Measurements from ENCODE around the gene CITED1. TPM values are rescaled to one million over a fixed set of nuclear protein-coding genes. Genes with fewer than 3 reads are reported as not detected.
"Not testable (repeated sequence)": the region's sequence is repeated elsewhere in the genome, so short reads cannot be mapped to it uniquely, and the experiment has no call there.

The CITED1 gene
- total and polyA plus RNA-seq, 5 donors, result 0.36 to 0.74 TPM; not detected in 3

DNA sequence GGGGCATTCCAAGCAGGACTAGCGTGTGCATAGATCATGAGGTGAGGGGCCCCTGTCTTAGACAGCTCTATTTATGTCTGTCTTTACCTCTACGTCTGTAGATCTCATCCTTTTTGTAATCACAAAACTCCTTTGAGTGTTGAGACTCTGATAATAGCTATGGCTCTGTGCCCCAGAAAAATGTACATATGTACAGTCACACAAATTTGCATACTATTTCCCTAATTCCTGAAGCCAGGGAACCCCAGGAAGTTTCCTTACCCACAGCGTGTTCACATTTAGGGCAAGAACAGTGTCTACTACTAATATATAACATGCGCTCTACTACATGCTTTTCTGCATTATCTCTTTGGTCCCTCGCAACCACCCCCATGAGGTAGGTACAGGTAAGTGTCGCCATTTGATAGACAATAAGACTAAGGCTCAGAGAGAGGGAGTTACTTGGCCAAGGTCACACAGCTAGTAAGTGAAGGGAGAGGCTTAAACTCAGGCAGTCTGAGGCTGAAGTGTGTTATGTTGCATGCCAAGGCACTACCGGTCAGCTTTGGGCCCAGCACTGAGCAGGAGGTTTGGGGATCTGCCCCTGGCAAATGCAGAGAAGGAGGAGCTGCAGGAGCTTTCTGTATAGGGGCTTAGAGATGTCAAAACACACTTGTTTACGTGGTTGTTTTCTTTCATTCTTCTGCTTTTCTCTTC is 21.0 kb upstream of the CITED1 start:
- WGBS, result 87% methylated on average over 8 of the region's 8 CpGs
- no peak overlapping the region for H3K27ac ChIP-seq (ENCODE audit: low read length)
- no peak for DNase-seq
- H3K4me3 ChIP-seq (ENCODE audit: low read length), result no peak overlapping the region
- no peaks in the 10 kb centered on the region for H3K27me3 ChIP-seq (ENCODE audit: control insufficient read depth, insufficient read depth)
- intact Hi-C loops (cut with DNase I), result no loop called here
- no peak for ATAC-seq
- H3K9me3 ChIP-seq (ENCODE audit: control insufficient read depth, low read length), result no peaks in the 10 kb centered on the region
- no peaks in the 10 kb centered on the region for H3K4me1 ChIP-seq (ENCODE audit: control insufficient read depth, insufficient read depth, low read length)

DNA sequence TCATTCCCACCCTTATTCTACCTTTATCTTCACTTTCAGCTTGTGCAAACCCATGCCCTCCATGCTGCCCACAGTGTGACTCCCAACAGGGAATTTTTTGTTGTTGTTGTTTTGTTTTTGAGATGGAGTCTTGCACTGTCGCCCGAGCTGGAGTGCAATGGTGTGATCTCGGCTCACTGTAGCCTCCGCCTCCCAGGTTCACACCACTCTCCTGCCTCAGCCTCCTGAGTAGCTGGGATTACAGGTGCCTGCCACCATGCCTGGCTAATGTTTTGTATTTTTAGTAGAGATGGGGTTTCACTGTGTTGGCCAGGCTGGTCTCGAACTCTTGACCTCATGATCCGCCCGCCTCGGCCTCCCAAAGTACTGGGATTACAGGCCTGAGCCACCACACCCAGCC is 13.9 kb upstream of the CITED1 start:
- H3K4me1 ChIP-seq (ENCODE audit: control insufficient read depth, insufficient read depth, low read length); H3K27ac ChIP-seq (ENCODE audit: low read length); H3K4me3 ChIP-seq (ENCODE audit: low read length); intact Hi-C loops (cut with DNase I); ATAC-seq; H3K27me3 ChIP-seq (ENCODE audit: control insufficient read depth, insufficient read depth); DNase-seq; H3K9me3 ChIP-seq (ENCODE audit: control insufficient read depth, low read length): not testable (repeated sequence)
- 96% methylated on average over 8 of the region's 8 CpGs for WGBS

DNA sequence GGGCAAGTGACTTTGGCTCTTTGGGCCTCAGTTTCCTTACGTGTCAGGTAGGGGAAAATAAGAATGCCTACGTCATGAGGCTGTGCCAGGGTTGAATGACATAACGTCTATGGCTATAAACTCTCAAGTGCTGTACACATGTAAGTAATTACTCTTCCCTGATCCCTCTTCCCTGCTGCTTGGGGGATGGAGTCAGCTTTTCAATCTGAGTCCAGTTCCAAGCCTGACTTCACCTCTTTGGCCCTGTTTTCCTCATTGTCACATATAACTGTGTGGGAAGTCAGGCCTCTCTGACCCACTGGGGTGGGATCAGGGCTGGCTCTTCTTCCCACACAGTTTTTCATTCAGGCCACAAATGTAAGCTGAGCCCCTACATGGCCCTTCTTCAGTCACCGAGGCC is 11.4 kb upstream of the CITED1 start:
- Histone ChIP-seq H3K27me3 (ENCODE audit: control insufficient read depth, insufficient read depth) (no peaks in the 10 kb centered on the region), H3K4me3 (ENCODE audit: low read length) (no peak overlapping the region), H3K4me1 (ENCODE audit: control insufficient read depth, insufficient read depth, low read length) (no peaks in the 10 kb centered on the region), H3K27ac (ENCODE audit: low read length) (no peak overlapping the region), H3K9me3 (ENCODE audit: control insufficient read depth, low read length) (no peaks in the 10 kb centered on the region)
- 80% methylated on average over 4 of the region's 4 CpGs for WGBS
- intact Hi-C loops (cut with DNase I), result no loop called here
- DNase-seq (no peak), ATAC-seq (no peak)

DNA sequence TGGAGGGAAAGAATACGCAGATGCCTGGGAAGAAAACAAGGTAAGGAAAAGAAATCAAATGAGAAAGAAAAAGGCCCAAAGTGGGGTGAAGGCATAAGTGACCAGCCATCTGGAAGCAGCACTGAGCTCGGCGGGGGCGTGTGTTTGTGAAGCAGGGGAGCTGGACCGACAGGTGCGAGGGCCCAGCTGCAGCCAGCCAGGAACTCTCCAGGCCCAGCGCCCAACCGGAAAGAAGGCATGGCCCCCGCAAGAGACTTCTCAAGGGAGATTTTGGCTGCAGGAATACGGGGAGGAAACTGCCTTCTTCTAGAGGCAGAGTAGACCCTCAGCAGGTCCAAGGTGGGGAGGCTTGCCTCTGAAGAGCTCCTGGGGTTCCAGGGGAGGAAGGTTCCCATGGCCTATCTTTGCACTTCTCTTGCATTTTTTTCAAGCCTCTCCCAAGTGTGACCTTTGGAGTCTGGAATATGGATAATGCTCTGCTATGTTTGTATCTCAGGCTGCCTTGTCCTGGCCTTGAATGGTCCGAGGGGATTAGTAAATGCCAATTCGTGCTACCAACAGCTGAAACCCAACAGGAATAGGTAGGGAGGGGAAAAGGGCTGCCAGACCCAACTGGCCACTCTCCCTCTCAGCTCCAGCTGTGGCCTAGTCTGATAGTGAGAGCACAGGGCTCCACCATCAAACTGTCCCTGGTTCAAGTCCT is 10.8 kb upstream of the CITED1 start:
- intact Hi-C loops (cut with DNase I), result no loop called here
- no peak overlapping the region for H3K4me3 ChIP-seq (ENCODE audit: low read length)
- no peaks in the 10 kb centered on the region for H3K4me1 ChIP-seq (ENCODE audit: control insufficient read depth, insufficient read depth, low read length)
- H3K9me3 ChIP-seq (ENCODE audit: control insufficient read depth, low read length), result no peaks in the 10 kb centered on the region
- 59% methylated on average over 12 of the region's 12 CpGs for WGBS
- no peak for DNase-seq
- no peak for ATAC-seq
- no peaks in the 10 kb centered on the region for H3K27me3 ChIP-seq (ENCODE audit: control insufficient read depth, insufficient read depth)
- no peak overlapping the region for H3K27ac ChIP-seq (ENCODE audit: low read length)

DNA sequence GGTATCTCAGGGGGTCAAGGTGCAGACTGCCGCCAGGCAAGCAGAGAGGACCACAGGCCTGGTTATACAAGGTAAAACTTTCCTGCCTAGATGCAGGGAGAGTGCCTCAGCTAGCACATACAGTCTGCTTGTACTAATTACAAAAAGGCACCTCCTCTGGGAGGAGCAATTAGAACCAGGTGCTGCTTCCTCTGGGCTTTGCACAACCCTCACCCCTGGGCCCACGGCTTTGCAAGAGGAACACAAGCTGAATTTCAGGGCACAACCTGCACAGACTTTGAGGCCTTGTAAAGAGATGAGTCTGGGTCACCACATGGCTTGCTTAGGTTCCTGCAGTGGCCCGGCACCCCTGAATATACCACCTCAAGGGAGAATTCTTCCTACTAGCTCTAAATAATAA is 9.2 kb upstream of the CITED1 start:
- Histone ChIP-seq H3K27me3 (ENCODE audit: control insufficient read depth, insufficient read depth) (no peaks in the 10 kb centered on the region), H3K4me1 (ENCODE audit: control insufficient read depth, insufficient read depth, low read length) (no peaks in the 10 kb centered on the region), H3K27ac (ENCODE audit: low read length) (no peak overlapping the region), H3K9me3 (ENCODE audit: control insufficient read depth, low read length) (no peaks in the 10 kb centered on the region), H3K4me3 (ENCODE audit: low read length) (no peak overlapping the region)
- DNase-seq, result no peak
- no peak for ATAC-seq
- WGBS, result 92% methylated on average over 3 of the region's 3 CpGs
- intact Hi-C loops (cut with DNase I), result no loop called here

DNA sequence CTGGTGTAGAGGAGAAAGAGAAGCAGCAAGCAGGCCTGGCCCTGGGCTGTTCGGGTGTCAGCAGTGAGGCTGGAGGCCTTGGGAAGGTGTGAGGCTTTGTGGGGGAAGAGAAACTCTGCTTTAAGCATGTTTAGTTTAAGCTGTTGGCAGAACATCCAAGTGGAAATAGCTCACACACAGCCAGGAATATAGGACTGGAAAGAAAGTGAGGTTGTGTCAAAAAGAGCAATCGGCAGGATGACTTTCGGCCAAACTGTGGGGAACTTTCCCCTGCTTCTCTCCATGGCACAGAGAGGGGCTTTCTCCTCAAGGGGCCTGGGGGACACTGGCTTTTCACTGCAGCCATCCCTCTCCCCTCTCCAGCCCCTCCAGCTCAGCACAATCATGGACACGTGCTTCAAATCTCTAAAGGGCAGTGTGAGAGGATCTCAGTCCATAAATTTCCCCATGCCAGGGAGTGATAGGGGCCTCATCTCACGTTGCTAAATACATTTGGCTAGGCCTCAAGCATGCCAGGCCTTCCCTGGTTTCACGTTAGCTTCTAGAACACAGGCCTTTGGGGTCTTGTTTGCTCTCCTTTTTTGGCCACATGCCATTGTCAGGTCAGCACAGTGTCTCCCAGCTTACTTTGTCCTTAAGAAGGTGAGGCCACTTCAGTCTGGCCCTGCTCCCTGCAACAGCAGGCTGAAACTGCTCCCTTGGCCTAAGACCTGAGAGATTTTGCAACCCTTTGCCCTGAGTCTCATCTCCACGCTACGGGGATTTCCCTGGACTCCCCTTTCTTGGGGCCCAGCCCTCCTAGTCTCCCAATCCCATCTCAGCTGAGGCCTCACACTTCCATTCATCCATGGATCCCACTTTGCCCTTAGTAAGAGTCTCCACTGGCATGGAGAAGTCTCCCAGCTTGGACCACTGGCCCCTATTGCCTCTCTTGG is 8.3 kb upstream of the CITED1 start:
- H3K9me3 ChIP-seq (ENCODE audit: control insufficient read depth, low read length), result no peaks in the 10 kb centered on the region
- no peaks in the 10 kb centered on the region for H3K27me3 ChIP-seq (ENCODE audit: control insufficient read depth, insufficient read depth)
- WGBS, result 62% methylated on average over 8 of the region's 8 CpGs
- no peak overlapping the region for H3K4me3 ChIP-seq (ENCODE audit: low read length)
- ATAC-seq (no peak), DNase-seq (no peak)
- intact Hi-C loops (cut with DNase I), result no loop called here
- no peaks in the 10 kb centered on the region for H3K4me1 ChIP-seq (ENCODE audit: control insufficient read depth, insufficient read depth, low read length)
- H3K27ac ChIP-seq (ENCODE audit: low read length), result no peak overlapping the region

DNA sequence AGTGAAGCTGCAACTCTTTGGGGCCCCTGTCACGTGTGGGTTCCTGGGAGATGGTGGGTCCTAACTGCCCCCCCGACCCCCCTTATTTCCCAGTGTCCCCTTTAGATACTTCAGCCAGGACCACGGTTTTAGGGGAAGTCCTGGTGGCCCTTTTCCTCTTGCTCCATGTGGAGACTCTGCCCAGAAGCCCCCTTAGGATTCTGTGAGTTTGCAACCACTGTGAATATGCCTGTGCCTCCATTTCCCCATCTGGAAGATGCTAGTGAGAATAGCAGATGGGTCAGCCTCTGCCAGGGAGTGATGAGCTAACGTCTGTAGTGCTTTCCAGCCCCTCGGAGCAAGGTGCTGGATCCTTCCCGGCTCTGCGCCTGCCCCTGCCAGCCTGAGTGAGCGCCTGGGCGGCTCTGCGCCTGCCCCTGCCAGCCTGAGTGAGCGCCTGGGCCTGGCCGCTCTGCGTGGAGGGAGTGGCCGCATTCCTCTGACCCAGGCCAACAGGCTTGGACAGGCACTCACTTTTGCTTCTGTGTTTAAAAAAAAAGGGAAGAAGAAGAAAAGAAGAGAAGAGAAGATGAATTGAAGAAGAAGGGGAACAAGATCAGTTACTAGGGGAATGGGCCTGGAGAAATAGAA is 6.7 kb upstream of the CITED1 start:
- Histone ChIP-seq H3K9me3 (ENCODE audit: control insufficient read depth, low read length) (no peaks in the 10 kb centered on the region), H3K27me3 (ENCODE audit: control insufficient read depth, insufficient read depth) (no peaks in the 10 kb centered on the region), H3K27ac (ENCODE audit: low read length) (no peak overlapping the region), H3K4me1 (ENCODE audit: control insufficient read depth, insufficient read depth, low read length) (peaks cover 2% of the 10 kb centered on the region), H3K4me3 (ENCODE audit: low read length) (no peak overlapping the region)
- DNase-seq (no peak), ATAC-seq (no peak)
- intact Hi-C loops (cut with DNase I), result no loop called here
- WGBS, result 84% methylated on average over 14 of the region's 14 CpGs

DNA sequence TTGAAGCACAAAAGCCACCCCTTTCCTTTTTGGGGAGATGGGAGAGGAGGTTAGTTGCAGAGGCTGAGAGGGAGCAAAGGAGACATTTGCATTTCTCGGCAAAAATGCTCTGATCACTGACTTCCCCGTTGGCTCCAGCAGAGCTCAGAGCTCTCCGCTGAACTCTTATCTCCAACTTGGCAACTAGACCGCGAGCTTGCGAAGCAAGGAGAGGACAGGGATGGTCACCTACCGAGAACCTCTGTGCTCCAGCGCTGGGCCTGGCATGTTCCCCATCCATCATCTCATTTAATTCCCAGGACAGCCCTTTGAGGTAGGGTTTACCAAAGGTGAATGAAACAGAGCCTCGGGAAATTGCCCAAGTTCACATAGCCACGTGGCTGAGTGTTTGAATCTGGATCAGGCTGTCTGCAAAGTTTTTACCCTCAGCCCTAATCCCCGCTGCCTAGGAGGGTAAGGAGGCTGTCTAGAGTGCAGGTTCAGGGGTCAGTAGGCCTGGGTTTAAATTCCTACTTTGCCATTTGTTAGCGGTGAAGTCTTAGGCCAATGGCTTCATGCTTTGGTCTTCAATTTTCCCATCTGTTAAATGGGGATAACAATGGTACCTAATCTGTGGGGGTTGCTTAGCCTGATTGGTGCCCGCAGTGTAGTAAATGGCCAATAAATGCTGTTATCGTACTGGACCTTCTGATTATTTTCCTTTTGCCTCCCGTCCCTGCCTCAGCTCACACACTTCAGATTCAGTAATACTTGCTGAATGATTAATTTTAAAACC is 3.8 kb upstream of the CITED1 start:
- WGBS, result 26% methylated on average over 15 of the region's 15 CpGs
- Histone ChIP-seq H3K27ac (ENCODE audit: low read length) (no peak overlapping the region), H3K27me3 (ENCODE audit: control insufficient read depth, insufficient read depth) (no peaks in the 10 kb centered on the region), H3K4me3 (ENCODE audit: low read length) (peak overlapping the region; percentile 55), H3K4me1 (ENCODE audit: control insufficient read depth, insufficient read depth, low read length) (peaks cover 2% of the 10 kb centered on the region), H3K9me3 (ENCODE audit: control insufficient read depth, low read length) (no peaks in the 10 kb centered on the region)
- ATAC-seq (peak in 1 of 2 donors; percentile 27), DNase-seq (no peak)
- intact Hi-C loops (cut with DNase I), result loop anchor here in 1 of 4 donors (10.0 kb wide), 1 partner anchor 235 kb away; no protein-coding TSS in a partner anchor

DNA sequence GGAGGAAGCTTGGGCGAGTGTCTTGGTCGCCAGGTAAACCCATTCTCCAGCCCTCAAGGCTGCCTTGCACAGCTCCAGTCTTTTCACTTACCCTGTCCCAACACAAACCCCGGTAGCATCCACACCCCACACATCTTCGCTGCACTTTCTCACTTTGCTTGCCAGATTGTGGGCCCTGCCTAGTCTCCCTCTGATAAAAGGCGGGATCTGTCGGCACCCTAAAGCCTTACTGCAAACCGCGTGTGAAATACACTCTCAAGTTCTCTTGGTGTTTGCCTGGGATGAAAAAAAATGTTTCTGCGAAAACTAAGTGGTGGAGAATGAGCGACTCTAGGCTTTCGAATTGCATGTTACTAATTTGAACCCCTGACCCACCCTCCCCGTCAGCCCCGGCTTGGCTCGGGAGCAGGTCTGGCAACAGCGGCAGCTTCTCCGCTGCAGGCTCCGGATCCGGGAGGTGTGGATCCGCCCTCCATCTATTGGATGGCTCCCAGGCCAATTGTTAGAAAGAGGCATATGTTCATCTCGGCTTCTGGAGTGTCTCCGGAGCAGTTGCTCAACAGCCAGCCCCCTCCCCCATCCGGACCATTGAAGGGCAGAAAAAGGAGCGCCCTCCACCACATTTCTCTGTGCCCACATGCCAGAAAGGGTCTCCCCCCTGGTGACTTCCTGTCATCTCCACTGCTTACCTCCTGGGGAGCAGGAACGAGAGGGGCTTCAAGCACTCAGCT is 3.0 kb upstream of the CITED1 start:
- H3K27me3 ChIP-seq (ENCODE audit: control insufficient read depth, insufficient read depth), result no peaks in the 10 kb centered on the region
- H3K4me3 ChIP-seq (ENCODE audit: low read length), result peak overlapping the region; percentile 55
- 1% methylated on average over 24 of the region's 24 CpGs for WGBS
- no peaks in the 10 kb centered on the region for H3K9me3 ChIP-seq (ENCODE audit: control insufficient read depth, low read length)
- intact Hi-C loops (cut with DNase I), result loop anchor here in 1 of 4 donors (10.0 kb wide), 1 partner anchor 236 kb away; no protein-coding TSS in a partner anchor
- H3K4me1 ChIP-seq (ENCODE audit: control insufficient read depth, insufficient read depth, low read length), result peaks cover 2% of the 10 kb centered on the region
- no peak overlapping the region for H3K27ac ChIP-seq (ENCODE audit: low read length)
- DNase-seq (peak; percentile 63 to 79 (median 78)), ATAC-seq (peak; percentile 78 to 79)
